ENCODE data around the gene PER2.

Gene PER2

GRCh38 chr2:238241970-238242369 is 46.4 kb downstream of the PER2 start:
- DNase-seq (ENCODE audit: low spot score), result no peak
- no peak for TF ChIP-seq CTCF (IDR thresholded peaks at IDR 0.05; ENCODE audit: borderline replicate concordance, control extremely low read depth, extremely low read depth, insufficient read depth, missing control alignments)
- in situ Hi-C loops (cut with MboI; ENCODE audit: low sequenced_read_pairs, unreplicated experiment), result no loop called here

- in situ Hi-C loops (cut with MboI; ENCODE audit: low sequenced_read_pairs, unreplicated experiment), result no loop called here
- DNase-seq (ENCODE audit: low spot score), result no peak
- TF ChIP-seq CTCF (IDR thresholded peaks at IDR 0.05; ENCODE audit: borderline replicate concordance, control extremely low read depth, extremely low read depth, insufficient read depth, missing control alignments), result no peak
Observed at GRCh38 chr2:238240757-238241711, 47.4 kb downstream of the PER2 start.

GRCh38 chr2:238239863-238240756 is 48.3 kb downstream of the PER2 start, which contains the start of gene HES6:
Gene HES6 (minus strand): TSS chr2:238240038. CDS start chr2:238239905, 133 bp downstream.
- in situ Hi-C loops (cut with MboI; ENCODE audit: low sequenced_read_pairs, unreplicated experiment), result no loop called here
- TF ChIP-seq CTCF (IDR thresholded peaks at IDR 0.05; ENCODE audit: borderline replicate concordance, control extremely low read depth, extremely low read depth, insufficient read depth, missing control alignments), result no peak
- DNase-seq (ENCODE audit: low spot score), result peak; percentile 94

- DNase-seq (ENCODE audit: low spot score), result no peak
- in situ Hi-C loops (cut with MboI; ENCODE audit: low sequenced_read_pairs, unreplicated experiment), result no loop called here
Observed at GRCh38 chr2:238239543-238239862, 48.9 kb downstream of the PER2 start.

DNA sequence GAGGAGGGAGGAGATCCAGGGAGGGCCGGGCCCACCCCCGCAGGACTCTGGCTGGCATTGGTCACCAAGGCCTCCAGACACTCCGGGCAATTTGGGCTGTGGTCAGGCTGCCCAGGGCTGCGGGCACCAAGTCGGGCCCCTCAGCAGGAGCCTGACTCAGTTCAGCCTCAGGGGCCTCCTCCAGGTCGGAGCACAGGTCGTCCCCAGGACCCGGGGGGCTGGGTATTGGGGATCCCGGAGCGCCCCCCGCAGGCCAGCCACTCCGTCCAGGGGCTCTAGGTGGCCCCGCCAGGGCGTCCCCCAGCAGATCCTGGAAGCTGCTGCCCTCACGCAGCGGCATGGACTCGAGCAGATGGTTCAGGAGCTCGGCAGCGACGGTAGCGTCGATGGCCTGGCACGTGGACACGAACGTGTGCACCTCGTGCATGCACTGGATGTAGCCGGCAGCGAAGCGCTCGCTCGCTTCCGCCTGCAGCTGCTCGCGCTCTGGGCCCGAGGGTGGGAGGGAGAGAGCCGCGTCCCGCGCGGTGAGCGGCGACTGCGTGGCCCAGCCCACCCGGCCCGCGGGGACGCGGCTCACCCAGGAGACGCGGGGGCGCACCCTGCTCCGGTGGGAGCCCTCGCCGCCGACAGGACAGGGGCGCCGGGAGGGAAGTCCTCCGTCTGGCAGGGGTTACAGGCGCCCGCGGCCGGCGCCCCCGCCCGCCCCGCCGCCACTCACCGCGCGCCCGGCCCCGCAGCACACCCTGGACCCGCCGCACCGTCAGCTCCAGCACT is 49.5 kb downstream of the PER2 start:
- no peak for DNase-seq (ENCODE audit: low spot score)
- in situ Hi-C loops (cut with MboI; ENCODE audit: low sequenced_read_pairs, unreplicated experiment), result no loop called here
- no peak for TF ChIP-seq CTCF (IDR thresholded peaks at IDR 0.05; ENCODE audit: borderline replicate concordance, control extremely low read depth, extremely low read depth, insufficient read depth, missing control alignments)

More at GRCh38 chr2:238239543-238239862, 48.9 kb downstream of the PER2 start:
- TF ChIP-seq CTCF (IDR thresholded peaks at IDR 0.05; ENCODE audit: borderline replicate concordance, control extremely low read depth, extremely low read depth, insufficient read depth, missing control alignments), result no peak

DNA sequence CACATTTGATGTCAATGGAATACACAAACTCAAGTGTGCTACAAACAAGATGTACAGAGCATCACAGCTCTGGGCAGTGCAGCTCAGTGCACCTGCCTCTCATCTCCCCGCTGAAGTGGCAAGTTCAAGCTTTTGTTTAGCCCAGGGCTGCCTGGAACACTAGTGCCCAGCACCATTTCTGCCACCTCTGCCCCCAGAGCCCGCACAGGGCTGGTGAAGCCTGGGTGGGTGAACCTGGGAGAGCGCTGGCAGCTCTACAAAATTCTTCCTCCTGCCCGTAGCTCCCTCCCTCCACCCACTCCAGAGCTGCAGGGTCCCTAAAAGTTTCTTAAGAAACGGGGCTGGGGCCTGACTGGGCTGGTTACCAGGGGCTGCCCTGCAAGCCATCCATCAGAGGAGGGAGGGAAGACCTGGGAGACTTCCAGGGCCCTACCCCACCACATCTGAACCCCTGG is 50.1 kb downstream of the PER2 start:
- TF ChIP-seq CTCF (IDR thresholded peaks at IDR 0.05; ENCODE audit: borderline replicate concordance, control extremely low read depth, extremely low read depth, insufficient read depth, missing control alignments), result no peak
- in situ Hi-C loops (cut with MboI; ENCODE audit: low sequenced_read_pairs, unreplicated experiment), result no loop called here
- DNase-seq (ENCODE audit: low spot score), result no peak
